ENCODE data around the gene ELAVL2.

DNA sequence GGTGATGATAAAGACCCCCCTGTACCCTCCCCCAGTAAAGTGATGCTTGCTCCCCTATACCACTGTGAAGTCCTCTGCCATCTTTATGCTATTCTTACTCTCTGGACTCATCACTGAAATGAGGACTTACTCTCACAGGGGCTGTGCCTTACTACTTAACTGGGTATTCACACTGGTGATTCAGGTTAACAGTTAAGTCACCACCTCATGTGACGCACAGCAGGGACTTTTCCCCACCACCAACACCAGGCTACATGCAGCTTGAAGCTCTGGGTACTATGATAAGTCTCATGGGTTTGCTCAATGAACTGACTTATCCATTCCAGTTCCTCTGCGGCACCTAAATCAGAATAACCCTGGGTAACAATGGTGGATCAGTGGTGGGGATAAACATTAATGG is 163.7 kb downstream of the ELAVL2 start:
- TF ChIP-seq, protein P1, sequence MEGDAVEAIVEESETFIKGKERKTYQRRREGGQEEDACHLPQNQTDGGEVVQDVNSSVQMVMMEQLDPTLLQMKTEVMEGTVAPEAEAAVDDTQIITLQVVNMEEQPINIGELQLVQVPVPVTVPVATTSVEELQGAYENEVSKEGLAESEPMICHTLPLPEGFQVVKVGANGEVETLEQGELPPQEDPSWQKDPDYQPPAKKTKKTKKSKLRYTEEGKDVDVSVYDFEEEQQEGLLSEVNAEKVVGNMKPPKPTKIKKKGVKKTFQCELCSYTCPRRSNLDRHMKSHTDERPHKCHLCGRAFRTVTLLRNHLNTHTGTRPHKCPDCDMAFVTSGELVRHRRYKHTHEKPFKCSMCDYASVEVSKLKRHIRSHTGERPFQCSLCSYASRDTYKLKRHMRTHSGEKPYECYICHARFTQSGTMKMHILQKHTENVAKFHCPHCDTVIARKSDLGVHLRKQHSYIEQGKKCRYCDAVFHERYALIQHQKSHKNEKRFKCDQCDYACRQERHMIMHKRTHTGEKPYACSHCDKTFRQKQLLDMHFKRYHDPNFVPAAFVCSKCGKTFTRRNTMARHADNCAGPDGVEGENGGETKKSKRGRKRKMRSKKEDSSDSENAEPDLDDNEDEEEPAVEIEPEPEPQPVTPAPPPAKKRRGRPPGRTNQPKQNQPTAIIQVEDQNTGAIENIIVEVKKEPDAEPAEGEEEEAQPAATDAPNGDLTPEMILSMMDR (conservative IDR thresholded peaks at IDR 0.05; ENCODE audit: low read depth, low read length), result no peak
- no peak for TF ChIP-seq EZH2 (IDR thresholded peaks at IDR 0.05; ENCODE audit: borderline replicate concordance, low read depth, low read length, poor library complexity, severe bottlenecking)
